Stimulated activated CD8-positive, alpha-beta memory T cell treated with anti-CD3 and anti-CD28 coated beads, Interleukin-7, amount 100 ng/mL, for 1 hour (primary cell): ENCODE results near the gene RPS6KA1.
A peak's percentile ranks its signal among the peaks of the same experiment; 100 is the strongest.
"Not testable (repeated sequence)": the region's sequence is repeated elsewhere in the genome, so short reads cannot be mapped to it uniquely, and the experiment has no call there.

ENCODE experiments used
- DNase-seq, 2 donors: peaks; one replicate each; pipeline ENCODE4 v3.0.0-alpha.2; 2020; ENCODE audit warnings: low read depth in 2 of 2

The RPS6KA1 gene

GRCh38 chr1:26529655-26530409 lies at the start of gene RPS6KA1:
TSS of gene RPS6KA1 (plus strand) at chr1:26529761. CDS start at chr1:26529921, 160 bp downstream.
- DNase-seq, result peak; percentile 29 to 30

GRCh38 chr1:26482921-26483320 lies 46.6 kb upstream of the RPS6KA1 start:
- DNase-seq, result no peak

- DNase-seq, result no peak
Observed at GRCh38 chr1:26483980-26484379, 45.6 kb upstream of the RPS6KA1 start.

GRCh38 chr1:26490155-26490554 lies 39.4 kb upstream of the RPS6KA1 start:
- no peak for DNase-seq

GRCh38 chr1:26493267-26493666 lies 36.3 kb upstream of the RPS6KA1 start:
- no peak for DNase-seq

GRCh38 chr1:26493938-26494337 lies 35.6 kb upstream of the RPS6KA1 start:
- DNase-seq, result no peak

- no peak for DNase-seq
Observed at GRCh38 chr1:26496861-26497260, 32.7 kb upstream of the RPS6KA1 start.

GRCh38 chr1:26498894-26499293 lies 30.7 kb upstream of the RPS6KA1 start:
- no peak for DNase-seq

- DNase-seq, result peak; percentile 83 to 87
Observed at GRCh38 chr1:26500488-26501175, 28.9 kb upstream of the RPS6KA1 start.

- not testable (repeated sequence) for DNase-seq
Observed at GRCh38 chr1:26510711-26511110, 18.9 kb upstream of the RPS6KA1 start.

- not testable (repeated sequence) for DNase-seq
Observed at GRCh38 chr1:26515836-26516235, 13.7 kb upstream of the RPS6KA1 start.

GRCh38 chr1:26516987-26517765 lies 12.4 kb upstream of the RPS6KA1 start:
- DNase-seq, result no peak

- DNase-seq, result no peak
Observed at GRCh38 chr1:26517766-26518049, 11.9 kb upstream of the RPS6KA1 start.

- no peak for DNase-seq
Observed at GRCh38 chr1:26518355-26518754, 11.2 kb upstream of the RPS6KA1 start.

GRCh38 chr1:26520339-26520738 lies 9.2 kb upstream of the RPS6KA1 start:
- no peak for DNase-seq

- no peak for DNase-seq
Observed at GRCh38 chr1:26521669-26522030, 7.9 kb upstream of the RPS6KA1 start.

GRCh38 chr1:26522073-26522472 lies 7.5 kb upstream of the RPS6KA1 start:
- no peak for DNase-seq

- no peak for DNase-seq
Observed at GRCh38 chr1:26524181-26524580, 5.4 kb upstream of the RPS6KA1 start.

GRCh38 chr1:26526287-26526686 lies 3.3 kb upstream of the RPS6KA1 start:
- no peak for DNase-seq

GRCh38 chr1:26529405-26529654 lies 231 bp upstream of the RPS6KA1 start:
- DNase-seq, result no peak

- DNase-seq, result no peak
Observed at GRCh38 chr1:26530410-26530894, 891 bp downstream of the RPS6KA1 start.

- no peak for DNase-seq
Observed at GRCh38 chr1:26530895-26531598, 1.5 kb downstream of the RPS6KA1 start.
